ENCODE results near the gene PNPLA6. TPM values are rescaled to one million over a fixed set of nuclear protein-coding genes. Genes with fewer than 3 reads are reported as not detected.

PNPLA6 gene
- total and polyA plus RNA-seq, 9 of the 15 experiments (the other 6 are each of a cell fraction or from before 2014, with no cell fraction given): 0.07 to 30.2 (median 8.3) TPM

- TF ChIP-seq VEZF1 (CRISPR knock-in tag; IDR thresholded peaks at IDR 0.05) (peak; percentile 76), ATF2 (CRISPR knock-in tag; IDR thresholded peaks at IDR 0.05) (peak; percentile 91), ZC3H8 (IDR thresholded peaks at IDR 0.05) (no peak), ZNF766 (CRISPR knock-in tag; conservative IDR thresholded peaks at IDR 0.05) (peak; percentile 99), ZBTB9 (CRISPR knock-in tag; IDR thresholded peaks at IDR 0.05) (0 out of 2 replicates have a peak, but pooled peaks have one; percentile 34), REST (IDR thresholded peaks at IDR 0.05; ENCODE audit: borderline replicate concordance) (peak; percentile 100), REST (CRISPR knock-in tag; IDR thresholded peaks at IDR 0.05; ENCODE audit: low read depth) (peak; percentile 99), HMGXB4 (CRISPR knock-in tag; IDR thresholded peaks at IDR 0.05) (peak; percentile 99), CBFA2T2 (conservative IDR thresholded peaks at IDR 0.05) (no peak)
These were observed 27.3 kb downstream of the PNPLA6 start (continued) for GRCh38 chr19:7562646-7563393.
